OCI-LY7 (cell line): ENCODE results near the gene PER3. TPM values are rescaled to one million over a fixed set of nuclear protein-coding genes. Genes with fewer than 3 reads are reported as not detected.

Experiments
- BruUV-seq: library from RNA; stranded (reverse); fragments of 400-500 nt; replicated peaks from 2 replicates; lab custom pipeline; 2021; lab: Mats Ljungman, UMichigan
- CTCF ChIA-PET: fragments of 300-600 bp; sonication (Branson Sonifier 250); formaldehyde crosslinking; loops from one replicate; lab custom pipeline; 2022; ENCODE audit warnings: antibody characterized with exemption; ENCODE audit not compliant: unreplicated experiment; lab: Charles Lee
- POLR2A ChIA-PET: fragments of 300-600 bp; sonication (Branson Sonifier 250); formaldehyde crosslinking; loops from one replicate; lab custom pipeline; 2022; ENCODE audit warnings: antibody characterized with exemption; lab: Charles Lee
- DNase-seq: peaks from one replicate; pipeline ENCODE4 v3.0.0-alpha.2; 2015; ENCODE audit warnings: low spot score
- H2AFZ ChIP-seq: fragments of 200-600 bp; sonication (generic), shearing (Covaris generic); 2 replicates; pipeline ENCODE4 v1.6.1; 2014; ENCODE audit warnings: mild to moderate bottlenecking, antibody characterized with exemption, low read length, moderate library complexity
- H3K27ac ChIP-seq: fragments of 200-600 bp; sonication (generic); 2 replicates; pipeline ENCODE4 v1.5.1; 2014; ENCODE audit warnings: mixed run types, low read depth, mild to moderate bottlenecking, moderate library complexity, low read length, inconsistent platforms; ENCODE audit not compliant: poor library complexity, severe bottlenecking
- H3K36me3 ChIP-seq: fragments of 200-600 bp; sonication (generic); 2 replicates; pipeline ENCODE4 v1.6.1; 2014; ENCODE audit warnings: mild to moderate bottlenecking, antibody characterized with exemption, low read length, moderate library complexity, mixed read lengths; ENCODE audit not compliant: insufficient read depth
- H3K4me1 ChIP-seq: fragments of 200-600 bp; sonication (generic); 2 replicates; pipeline ENCODE4 v1.5.1; 2014; ENCODE audit warnings: mild to moderate bottlenecking, low read length; ENCODE audit not compliant: insufficient read depth, poor library complexity, severe bottlenecking
- H3K4me2 ChIP-seq: fragments of 200-600 bp; sonication (generic); 2 replicates; pipeline ENCODE4 v1.6.1; 2014; ENCODE audit warnings: mild to moderate bottlenecking, low read length
- H3K4me3 ChIP-seq: fragments of 200-600 bp; sonication (generic); 2 replicates; pipeline ENCODE4 v1.5.1; 2014; ENCODE audit warnings: mild to moderate bottlenecking, low read depth, low read length; ENCODE audit not compliant: poor library complexity, severe bottlenecking
- H3K79me2 ChIP-seq: fragments of 200-600 bp; sonication (generic); 2 replicates; pipeline ENCODE4 v1.6.1; 2016; ENCODE audit warnings: low read depth, mild to moderate bottlenecking, low read length, moderate library complexity, mixed read lengths; ENCODE audit not compliant: insufficient read depth
- H3K9me2 ChIP-seq: fragments of 200-600 bp; sonication (generic); 2 replicates; pipeline ENCODE4 v1.6.1; 2016; ENCODE audit warnings: mild to moderate bottlenecking, low read length, mixed read lengths; ENCODE audit not compliant: insufficient read depth
- H3K9me3 ChIP-seq: fragments of 200-600 bp; sonication (generic); 2 replicates; pipeline ENCODE4 v1.6.1; 2014; ENCODE audit warnings: mild to moderate bottlenecking, mixed run types, low read length, mixed read lengths
- H4K20me1 ChIP-seq: fragments of 200-600 bp; sonication (generic); 2 replicates; pipeline ENCODE4 v1.6.1; 2014; ENCODE audit warnings: mild to moderate bottlenecking, antibody characterized with exemption, low read length, moderate library complexity, mixed read lengths; ENCODE audit not compliant: insufficient read depth
- CTCF ChIP-seq: fragments of 200-600 bp; sonication (generic); conservative IDR thresholded peaks from 2 replicates; pipeline ENCODE4 v1.5.1; 2014; ENCODE audit warnings: mild to moderate bottlenecking, antibody characterized with exemption, low read length, moderate library complexity, mixed read lengths
- EZH2phosphoT487 ChIP-seq: fragments of 200-600 bp; sonication (generic); IDR thresholded peaks from 2 replicates; pipeline ENCODE4 v1.6.1; 2018; ENCODE audit warnings: low read depth, borderline replicate concordance, mild to moderate bottlenecking, mixed run types, antibody characterized with exemption, low read length, moderate library complexity, mixed read lengths
- intact Hi-C: fragments of 100-400 bp; cut with micrococcal nuclease; formaldehyde crosslinking; loops from one replicate; pipeline ENCODE4 v1.10.0; 2022; ENCODE audit not compliant: unreplicated experiment
- total RNA-seq, 2 experiments: library from RNA; depleted of rRNA in 1 of 2; stranded (reverse); fragments of >200 nt in 1 of 2; shearing (Covaris generic) in 1 of 2; gene quantifications; 2 replicates each; pipeline ENCODE4 v1.2.3, GENCODE V29; 2014 to 2022

PER3 gene
- total RNA-seq, 2 experiments from 2014 or later = 9.0 to 13.1 TPM

DNA sequence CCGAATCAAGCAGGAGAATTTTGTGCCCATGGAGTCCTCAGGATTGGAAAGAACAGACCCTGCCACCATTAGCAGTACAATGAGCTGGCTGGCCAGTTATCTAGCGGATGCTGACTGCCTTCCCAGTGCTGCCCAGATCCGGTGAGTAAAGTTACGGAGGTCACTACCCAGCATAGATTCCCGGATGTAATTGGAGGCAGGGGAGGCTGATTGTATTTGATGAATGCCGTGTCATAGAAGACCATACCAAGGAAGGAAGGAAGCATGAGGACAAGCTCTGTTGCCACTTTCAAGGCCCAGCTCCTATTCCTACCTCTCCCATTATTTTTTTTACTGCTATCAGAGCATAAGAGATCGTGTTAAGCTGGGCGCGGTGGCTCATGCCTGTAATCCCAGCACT, 39.2 kb upstream of the PER3 start:
- no TSS peak for BruUV-seq
- Histone ChIP-seq H3K9me2 (no peaks in the 10 kb centered on the region), H3K4me2 (no peak overlapping the region), H2AFZ (no peak overlapping the region), H3K4me3 (no peak overlapping the region), H3K79me2 (no peaks in the 10 kb centered on the region), H3K9me3 (no peaks in the 10 kb centered on the region), H3K36me3 (no peaks in the 10 kb centered on the region), H3K4me1 (no peaks in the 10 kb centered on the region), H4K20me1 (no peaks in the 10 kb centered on the region), H3K27ac (no peak overlapping the region)
- intact Hi-C loops = no loop called here
- no peak for DNase-seq
- ChIA-PET POLR2A (no interaction called here), CTCF (no interaction called here)
- TF ChIP-seq CTCF (no peak), EZH2phosphoT487 (no peak)

- no peaks in the 10 kb centered on the region for H3K9me2 ChIP-seq
- no peaks in the 10 kb centered on the region for H3K79me2 ChIP-seq
- no peaks in the 10 kb centered on the region for H4K20me1 ChIP-seq
- CTCF ChIA-PET = no interaction called here
- no peak for TF ChIP-seq CTCF
- no peak for TF ChIP-seq EZH2phosphoT487
- H2AFZ ChIP-seq = no peak overlapping the region
- DNase-seq = no peak
- BruUV-seq = no TSS peak
- H3K4me2 ChIP-seq = no peak overlapping the region
- POLR2A ChIA-PET = no interaction called here
- H3K4me3 ChIP-seq = no peak overlapping the region
- H3K27ac ChIP-seq = no peak overlapping the region
- no peaks in the 10 kb centered on the region for H3K36me3 ChIP-seq
- intact Hi-C loops = no loop called here
- no peaks in the 10 kb centered on the region for H3K9me3 ChIP-seq
- no peaks in the 10 kb centered on the region for H3K4me1 ChIP-seq
Observed at GRCh38 chr1:7745783-7746182, 38.3 kb upstream of the PER3 start.

DNA sequence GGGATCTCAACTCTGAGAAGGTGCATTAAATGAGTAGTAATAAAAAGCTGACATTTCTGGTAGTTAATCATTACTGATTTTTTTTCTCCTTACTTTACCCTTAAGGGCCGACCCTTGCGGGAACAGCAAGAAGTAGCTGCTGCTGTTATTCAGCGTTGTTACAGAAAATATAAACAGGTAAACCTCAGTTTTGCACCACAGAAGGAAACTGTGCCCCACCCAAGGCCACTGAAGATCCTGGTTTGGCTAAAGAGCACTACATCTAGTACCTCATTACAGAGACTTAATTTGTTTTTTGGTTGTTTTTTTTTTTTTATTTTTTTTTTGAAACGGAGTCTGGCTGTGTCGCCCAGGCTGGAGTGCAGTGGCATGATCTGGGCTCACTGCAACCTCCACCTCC, 36.5 kb upstream of the PER3 start:
- Histone ChIP-seq H3K9me2 (no peaks in the 10 kb centered on the region), H3K4me1 (no peaks in the 10 kb centered on the region), H3K36me3 (no peaks in the 10 kb centered on the region), H3K79me2 (no peaks in the 10 kb centered on the region), H3K4me2 (no peak overlapping the region), H3K27ac (no peak overlapping the region), H2AFZ (no peak overlapping the region), H3K9me3 (no peaks in the 10 kb centered on the region), H4K20me1 (no peaks in the 10 kb centered on the region), H3K4me3 (no peak overlapping the region)
- ChIA-PET CTCF (no interaction called here), POLR2A (no interaction called here)
- no peak for DNase-seq
- TF ChIP-seq EZH2phosphoT487 = no peak
- no peak for TF ChIP-seq CTCF
- BruUV-seq = no TSS peak
- intact Hi-C loops = no loop called here
